Activated CD8-positive, alpha-beta memory T cell treated with anti-CD3 and anti-CD28 coated beads, Interleukin-2, amount 10 ng/mL, durations not matched to agents 7 days and 5 days (primary cell): ENCODE results near the gene EN2. TPM values are rescaled to one million over a fixed set of nuclear protein-coding genes. Genes with fewer than 3 reads are reported as not detected.

Experiments
- ATAC-seq: fragments of 150-1000 bp; cut with Tn5 transposase; one replicate; pipeline ENCODE4 v1.10.0; 2021; ENCODE audit warnings: moderate library complexity
- CTCF ChIA-PET: fragments of 350-600 bp; sonication (Branson Sonifier 250); formaldehyde crosslinking; loops from one replicate; lab custom pipeline; 2021; ENCODE audit warnings: antibody characterized with exemption; lab: Charles Lee
- DNase-seq: peaks from one replicate; pipeline ENCODE4 v3.0.0-alpha.2; 2020
- H3K27ac Mint-ChIP-seq: one replicate; pipeline ENCODE4 v1.8.0; 2021; ENCODE audit warnings: mild to moderate bottlenecking, mixed read lengths
- H3K27me3 Mint-ChIP-seq: one replicate; pipeline ENCODE4 v1.8.0; 2021; ENCODE audit warnings: mixed read lengths
- H3K36me3 Mint-ChIP-seq: one replicate; pipeline ENCODE4 v1.8.0; 2021; ENCODE audit warnings: mild to moderate bottlenecking, mixed read lengths
- H3K4me1 Mint-ChIP-seq: one replicate; pipeline ENCODE4 v1.8.0; 2021; ENCODE audit warnings: mixed read lengths
- H3K4me3 Mint-ChIP-seq: one replicate; pipeline ENCODE4 v1.8.0; 2021; ENCODE audit warnings: mild to moderate bottlenecking, moderate library complexity, mixed read lengths
- H3K9me3 Mint-ChIP-seq: one replicate; pipeline ENCODE4 v1.8.0; 2022; ENCODE audit warnings: low read depth, mixed read lengths
- total RNA-seq, 2 experiments: library from RNA; stranded (reverse); gene quantifications; one replicate each; pipeline ENCODE4 v1.2.3, GENCODE V29; 2021

Gene EN2
- total RNA-seq, 2 experiments from 2014 or later = not detected

GRCh38 chr7:155450558-155450969 is 7.4 kb upstream of the EN2 start:
- H3K4me1 Mint-ChIP-seq = no peaks in the 10 kb centered on the region
- H3K36me3 Mint-ChIP-seq = no peaks in the 10 kb centered on the region
- no peak overlapping the region for H3K4me3 Mint-ChIP-seq
- DNase-seq = no peak
- no peak overlapping the region for H3K27ac Mint-ChIP-seq
- peaks cover 84% of the 10 kb centered on the region for H3K27me3 Mint-ChIP-seq
- no peaks in the 10 kb centered on the region for H3K9me3 Mint-ChIP-seq
- ATAC-seq = no peak
- CTCF ChIA-PET = interaction anchor here (0.5 kb wide), 1 partner anchor 88 kb away, joined by 3 read pairs; no protein-coding TSS in a partner anchor

GRCh38 chr7:155450970-155451801 is 6.7 kb upstream of the EN2 start:
- Mint-ChIP-seq H3K36me3 (no peaks in the 10 kb centered on the region), H3K4me3 (no peak overlapping the region), H3K4me1 (peaks cover under 1% of the 10 kb centered on the region), H3K27me3 (peaks cover 86% of the 10 kb centered on the region), H3K27ac (peak overlapping the region; percentile 29), H3K9me3 (no peaks in the 10 kb centered on the region)
- no peak for ATAC-seq
- CTCF ChIA-PET = interaction anchor here (0.5 to 1.4 kb wide), 3 partner anchors 71 to 87 kb away, joined by 3 to 4 read pairs (median 3); no protein-coding TSS in a partner anchor
- no peak for DNase-seq

- Mint-ChIP-seq H3K36me3 (no peaks in the 10 kb centered on the region), H3K4me1 (peaks cover 4% of the 10 kb centered on the region), H3K27ac (no peak overlapping the region), H3K9me3 (no peaks in the 10 kb centered on the region), H3K4me3 (no peak overlapping the region), H3K27me3 (peaks cover 89% of the 10 kb centered on the region)
- CTCF ChIA-PET = interaction anchor here (0.7 to 1.4 kb wide), 2 partner anchors 72 to 80 kb away, joined by 3 to 4 read pairs; no protein-coding TSS in a partner anchor
- ATAC-seq = no peak
- DNase-seq = no peak
Observed at GRCh38 chr7:155451840-155452239, 6.1 kb upstream of the EN2 start.

GRCh38 chr7:155452505-155453295 is 5.2 kb upstream of the EN2 start:
- ATAC-seq (no peak), DNase-seq (no peak)
- no peaks in the 10 kb centered on the region for H3K36me3 Mint-ChIP-seq
- peaks cover 5% of the 10 kb centered on the region for H3K4me1 Mint-ChIP-seq
- H3K27ac Mint-ChIP-seq = no peak overlapping the region
- peaks cover 85% of the 10 kb centered on the region for H3K27me3 Mint-ChIP-seq
- H3K9me3 Mint-ChIP-seq = no peaks in the 10 kb centered on the region
- H3K4me3 Mint-ChIP-seq = no peak overlapping the region
- CTCF ChIA-PET = interaction anchor here (1.4 kb wide), 1 partner anchor 73 kb away, joined by 4 read pairs; no protein-coding TSS in a partner anchor

- no peak overlapping the region for H3K4me3 Mint-ChIP-seq
- no peaks in the 10 kb centered on the region for H3K9me3 Mint-ChIP-seq
- CTCF ChIA-PET = no interaction called here
- ATAC-seq = no peak
- peaks cover 6% of the 10 kb centered on the region for H3K4me1 Mint-ChIP-seq
- peaks cover 79% of the 10 kb centered on the region for H3K27me3 Mint-ChIP-seq
- H3K27ac Mint-ChIP-seq = no peak overlapping the region
- no peaks in the 10 kb centered on the region for H3K36me3 Mint-ChIP-seq
- no peak for DNase-seq
Observed at GRCh38 chr7:155453296-155454182, 4.4 kb upstream of the EN2 start.

GRCh38 chr7:155454183-155455112 is 3.5 kb upstream of the EN2 start:
- Mint-ChIP-seq H3K27ac (no peak overlapping the region), H3K36me3 (peaks cover 3% of the 10 kb centered on the region), H3K4me3 (no peak overlapping the region), H3K9me3 (no peaks in the 10 kb centered on the region), H3K27me3 (peaks cover 76% of the 10 kb centered on the region), H3K4me1 (peaks cover 8% of the 10 kb centered on the region)
- CTCF ChIA-PET = no interaction called here
- no peak for ATAC-seq
- no peak for DNase-seq

- no peak for DNase-seq
- Mint-ChIP-seq H3K9me3 (no peaks in the 10 kb centered on the region), H3K36me3 (peaks cover 3% of the 10 kb centered on the region), H3K4me1 (peaks cover 8% of the 10 kb centered on the region), H3K27me3 (peaks cover 81% of the 10 kb centered on the region), H3K4me3 (no peak overlapping the region), H3K27ac (no peak overlapping the region)
- CTCF ChIA-PET = no interaction called here
- ATAC-seq = no peak
Observed at GRCh38 chr7:155455132-155455693, 2.7 kb upstream of the EN2 start.

GRCh38 chr7:155455776-155456737 is 1.9 kb upstream of the EN2 start:
- Mint-ChIP-seq H3K27ac (peak overlapping the region; percentile 47), H3K4me1 (peaks cover 8% of the 10 kb centered on the region), H3K9me3 (no peaks in the 10 kb centered on the region), H3K4me3 (no peak overlapping the region), H3K36me3 (peaks cover 3% of the 10 kb centered on the region), H3K27me3 (peaks cover 81% of the 10 kb centered on the region)
- ATAC-seq (no peak), DNase-seq (no peak)
- CTCF ChIA-PET = interaction anchor here (0.6 kb wide), 1 partner anchor 529 kb away, joined by 3 read pairs; no protein-coding TSS in a partner anchor

- CTCF ChIA-PET = interaction anchor here (0.6 kb wide), 1 partner anchor 43 kb away, joined by 4 read pairs; no protein-coding TSS in a partner anchor
- Mint-ChIP-seq H3K4me1 (peaks cover 8% of the 10 kb centered on the region), H3K4me3 (peak overlapping the region; percentile 36), H3K36me3 (peaks cover 3% of the 10 kb centered on the region), H3K27me3 (peaks cover 81% of the 10 kb centered on the region), H3K27ac (peak overlapping the region; percentile 67), H3K9me3 (no peaks in the 10 kb centered on the region)
- no peak for DNase-seq
- ATAC-seq = no peak
Observed at GRCh38 chr7:155456738-155457543, 988 bp upstream of the EN2 start.

GRCh38 chr7:155457544-155458110 is 302 bp upstream of the EN2 start:
- DNase-seq (no peak), ATAC-seq (no peak)
- Mint-ChIP-seq H3K4me3 (no peak overlapping the region), H3K36me3 (peaks cover 3% of the 10 kb centered on the region), H3K27me3 (peaks cover 82% of the 10 kb centered on the region), H3K27ac (no peak overlapping the region), H3K4me1 (peaks cover 8% of the 10 kb centered on the region), H3K9me3 (no peaks in the 10 kb centered on the region)
- CTCF ChIA-PET = interaction anchor here (0.6 kb wide), 1 partner anchor 42 kb away, joined by 4 read pairs; no protein-coding TSS in a partner anchor
